GOT3 (cell line): ENCODE results near the gene STX8.

Experiments used
- DNase-seq: peaks from one replicate; lab custom pipeline; 2025; ENCODE audit warnings: mixed read lengths; lab: John Stamatoyannopoulos, UW

STX8 gene

GRCh38 chr17:9294661-9295210, 280.9 kb downstream of the STX8 start:
- DNase-seq = no peak

DNA sequence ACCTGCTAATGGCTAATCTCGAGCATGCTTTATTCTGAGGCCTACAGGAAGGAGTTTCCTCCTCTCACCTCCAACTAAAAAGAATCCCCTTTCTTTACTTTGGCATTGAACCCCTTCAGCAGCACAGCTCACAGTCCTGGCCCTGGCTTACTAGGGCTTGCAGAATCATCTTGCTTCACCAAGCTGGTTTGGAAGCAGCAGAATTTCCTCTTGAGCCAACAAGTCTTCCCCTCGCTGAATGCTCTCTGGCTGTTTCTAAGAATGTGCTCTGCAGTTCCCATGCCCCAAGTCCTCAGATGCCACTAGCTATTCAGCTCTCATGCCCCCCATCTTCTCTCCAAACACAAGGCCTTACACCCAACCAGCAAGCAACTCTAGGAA, 283.1 kb downstream of the STX8 start:
- no peak for DNase-seq

GRCh38 chr17:9291912-9292560, 283.6 kb downstream of the STX8 start:
- DNase-seq = no peak

GRCh38 chr17:9290226-9290613, 285.4 kb downstream of the STX8 start:
- DNase-seq = no peak

GRCh38 chr17:9287306-9287705, 288.3 kb downstream of the STX8 start:
- DNase-seq = no peak

DNA sequence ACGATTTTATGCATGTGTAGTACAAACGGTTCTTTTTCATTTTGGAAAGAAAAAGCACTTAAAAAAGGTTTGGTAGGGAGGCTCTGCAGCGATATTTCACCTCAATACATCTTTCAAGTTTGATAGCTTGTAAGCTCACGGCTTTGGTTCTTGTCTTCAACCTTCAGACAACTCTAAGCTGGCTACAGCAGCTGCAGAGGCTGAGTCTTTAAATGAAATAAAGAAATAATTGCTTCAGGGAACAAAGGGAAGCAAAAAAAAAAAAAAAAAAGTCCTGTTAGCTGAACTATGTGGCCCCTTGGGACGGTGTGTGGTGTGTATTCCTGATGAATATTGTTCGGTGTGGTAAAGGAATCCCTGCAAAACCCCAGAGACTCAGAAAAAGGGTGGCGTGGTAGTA, 289.2 kb downstream of the STX8 start:
- DNase-seq = no peak

- DNase-seq = no peak
Observed at GRCh38 chr17:9285602-9286427, 289.8 kb downstream of the STX8 start.

DNA sequence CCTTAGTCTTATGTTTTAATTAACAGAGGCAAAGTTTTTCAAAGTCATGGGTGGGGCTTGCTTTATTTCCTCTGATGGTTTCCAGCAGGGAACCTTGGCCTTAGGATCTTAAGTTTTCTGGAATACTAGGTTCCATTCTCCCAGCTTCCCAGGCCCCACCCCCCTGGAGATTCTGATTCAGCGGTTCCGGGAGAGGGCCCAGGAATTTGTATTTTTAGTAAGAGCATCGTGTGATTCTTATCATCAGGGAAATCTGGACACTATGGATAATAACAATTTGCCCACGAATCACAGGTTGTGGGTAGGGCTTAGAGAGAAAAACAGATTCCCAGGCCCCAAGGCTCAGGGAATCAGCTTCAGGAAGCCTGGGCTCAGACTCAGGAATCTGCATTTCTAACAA, 290.7 kb downstream of the STX8 start:
- no peak for DNase-seq

- DNase-seq = no peak
Observed at GRCh38 chr17:9283909-9284308, 291.7 kb downstream of the STX8 start.

DNA sequence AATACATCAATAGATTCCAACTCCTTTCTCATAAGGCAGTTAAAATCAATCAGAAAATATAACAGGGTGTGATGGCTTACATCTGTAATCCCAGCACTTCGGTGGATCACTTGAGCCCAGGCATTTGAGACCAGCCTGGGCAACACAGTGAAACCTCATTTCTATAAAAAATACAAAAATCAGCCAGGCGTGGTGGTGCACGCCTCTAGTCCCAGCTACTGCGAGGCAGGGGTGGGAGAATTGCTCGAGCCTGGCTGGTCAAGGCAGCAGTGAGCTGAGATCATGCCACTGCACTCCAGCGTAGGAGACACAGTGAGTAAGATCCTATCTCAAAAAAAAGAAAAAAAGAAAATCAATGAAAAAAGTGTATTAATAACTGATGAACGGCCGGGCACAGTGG, 295.7 kb downstream of the STX8 start:
- no peak for DNase-seq

DNA sequence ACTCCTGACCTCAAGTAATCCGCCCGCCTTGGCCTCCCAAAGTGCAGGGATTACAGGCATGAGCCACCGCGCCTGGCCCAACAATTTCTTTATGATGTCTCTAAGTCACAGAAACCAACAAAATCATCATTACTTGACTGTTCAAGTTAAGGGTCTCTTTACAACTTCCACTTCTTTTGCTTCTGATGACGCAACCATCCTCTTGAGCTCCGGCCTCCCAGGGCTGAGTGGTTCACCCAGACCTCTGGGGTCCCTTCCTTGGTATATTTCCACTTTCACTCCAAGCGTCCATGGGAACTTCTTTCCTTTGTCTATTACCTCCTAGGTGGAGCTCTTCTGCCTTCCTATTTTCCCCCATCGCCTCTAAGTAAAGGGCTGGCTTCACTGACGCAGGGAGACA, 300.6 kb downstream of the STX8 start:
- DNase-seq = no peak

DNA sequence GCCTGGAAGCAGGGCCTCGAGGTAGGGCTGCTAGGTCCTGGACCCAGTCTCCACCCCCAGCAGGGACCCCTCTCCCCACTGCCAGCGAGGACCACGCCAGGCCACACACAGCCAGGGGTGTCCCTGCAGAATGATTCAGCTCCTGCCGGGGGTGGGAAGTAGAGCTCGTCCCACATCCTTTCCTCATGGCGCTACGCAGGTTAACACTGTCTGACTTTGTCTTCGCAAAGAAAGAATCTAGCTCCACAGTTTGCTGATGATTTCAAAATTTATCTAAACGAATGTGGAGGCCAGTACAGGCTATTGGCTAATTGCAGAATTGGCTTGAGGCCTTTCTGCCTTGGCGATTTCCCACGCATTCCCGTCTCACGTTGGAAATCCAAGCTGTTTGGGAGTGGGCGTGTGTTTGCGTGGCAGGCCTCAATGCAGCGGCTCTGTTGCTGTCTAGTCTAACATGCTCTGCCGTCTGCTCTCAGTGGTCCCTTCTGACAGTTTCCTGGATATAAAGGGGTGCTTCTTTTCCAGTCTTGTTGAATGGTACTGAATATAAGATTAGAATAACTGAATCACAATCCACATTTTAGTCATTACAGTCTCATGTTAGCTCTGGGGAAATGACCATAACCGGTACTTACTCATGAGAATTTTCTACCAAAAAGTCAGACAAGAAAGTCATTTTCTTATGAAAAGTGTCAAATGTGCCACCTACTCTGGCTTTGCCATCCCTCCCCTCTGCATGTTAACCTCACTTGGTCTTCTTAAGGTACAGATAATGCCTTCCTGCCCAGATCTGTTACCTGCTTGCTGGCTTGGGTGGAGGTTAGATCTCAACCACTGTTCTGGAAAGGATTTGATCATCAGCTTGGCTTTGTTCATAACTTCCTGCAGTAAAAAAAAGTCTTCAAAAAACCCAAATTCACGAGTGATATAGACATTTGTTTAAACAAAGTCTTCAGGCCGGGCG, 301.9 kb downstream of the STX8 start:
- no peak for DNase-seq

DNA sequence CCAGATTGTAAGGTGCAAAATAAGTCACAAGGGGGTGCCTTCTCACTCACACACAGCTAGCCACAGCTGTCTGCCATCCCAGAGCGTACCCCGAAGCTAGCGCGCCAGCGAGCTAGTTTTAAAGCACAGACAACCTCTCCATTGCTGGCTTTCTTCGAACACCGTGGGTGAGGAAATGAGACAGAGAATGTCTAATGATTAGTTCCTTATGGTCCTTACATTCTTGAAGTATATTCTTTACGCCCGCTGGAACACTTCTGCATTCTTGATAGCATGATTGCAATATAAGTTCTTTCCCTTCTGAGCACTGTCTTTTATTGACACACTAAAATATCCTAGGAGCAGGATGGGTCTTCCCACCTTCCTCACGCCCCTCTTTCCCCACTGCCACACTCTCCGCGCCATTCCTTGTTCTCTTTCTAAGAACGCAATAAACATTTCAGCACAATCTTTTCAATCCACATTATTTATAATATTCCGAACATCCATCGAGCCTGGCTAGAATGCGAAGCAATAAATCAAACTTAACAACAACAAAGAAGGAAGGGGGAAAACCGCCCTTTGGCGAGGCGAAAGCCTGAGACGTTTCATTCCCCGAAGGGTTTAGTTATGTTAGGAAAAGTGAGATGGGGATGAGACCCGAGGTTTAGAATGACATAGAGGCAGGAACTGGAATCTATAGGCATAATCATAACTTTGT, 303.0 kb downstream of the STX8 start:
- no peak for DNase-seq

DNA sequence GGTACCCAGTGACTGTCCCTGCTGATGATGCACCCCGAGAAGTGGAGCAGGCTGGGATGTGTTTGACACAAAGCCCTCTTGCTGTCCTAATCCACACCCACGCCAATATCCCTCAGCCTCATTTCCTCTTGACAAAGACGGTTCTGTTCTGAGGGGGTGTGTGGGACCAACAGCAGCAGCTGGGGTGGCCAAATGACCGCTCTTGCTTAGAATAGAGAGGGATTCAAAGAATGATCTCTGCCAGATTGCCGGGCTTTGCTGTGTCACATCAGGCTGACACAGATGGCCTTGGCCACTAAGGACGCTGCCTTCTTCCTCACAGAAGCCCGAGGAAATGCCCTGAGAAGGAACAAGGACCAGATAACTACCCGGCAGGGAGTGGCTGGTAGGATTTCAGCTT, 303.6 kb downstream of the STX8 start:
- no peak for DNase-seq

- DNase-seq = no peak
Observed at GRCh38 chr17:9270921-9271320, 304.7 kb downstream of the STX8 start.

- no peak for DNase-seq
Observed at GRCh38 chr17:9269350-9270035, 306.1 kb downstream of the STX8 start.

GRCh38 chr17:9268546-9268945, 307.1 kb downstream of the STX8 start:
- DNase-seq = no peak

DNA sequence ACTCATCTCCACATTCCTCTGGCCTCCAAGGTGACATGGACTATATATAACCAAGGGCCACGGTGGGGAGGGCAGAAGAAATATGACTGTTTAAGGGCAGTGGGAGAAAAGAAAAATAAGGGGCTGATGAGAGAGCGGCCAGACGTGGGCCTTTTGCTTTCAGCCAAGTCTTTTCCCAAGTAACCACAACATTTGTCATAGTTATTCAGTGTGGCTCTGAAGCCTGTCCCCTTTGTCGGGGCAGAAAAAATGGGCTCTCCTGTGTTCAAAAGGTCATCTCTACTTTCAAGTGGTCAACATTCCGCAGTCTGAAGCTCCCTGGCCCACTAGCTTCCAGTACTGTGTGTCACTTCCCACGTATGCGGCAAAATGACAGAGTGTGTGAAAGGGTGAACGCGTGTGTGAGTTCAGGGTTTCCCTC, 308.9 kb downstream of the STX8 start:
- no peak for DNase-seq

GRCh38 chr17:9266031-9266680, 309.5 kb downstream of the STX8 start:
- DNase-seq = no peak
